Neural progenitor cell (in vitro differentiated cells): ENCODE results near the gene CST3. TPM values are rescaled to one million over a fixed set of nuclear protein-coding genes. Genes with fewer than 3 reads are reported as not detected.

Source experiments
- DNase-seq: peaks from one replicate; pipeline ENCODE4 v3.0.0-alpha.2; 2016; ENCODE audit warnings: low spot score
- H2AFZ ChIP-seq: fragments of 200-600 bp; sonication (generic); replicated peaks from 2 replicates; pipeline ENCODE4 v1.6.1; 2016; ENCODE audit warnings: antibody characterized with exemption
- H3F3A ChIP-seq: fragments of 200-600 bp; sonication (generic); 2 replicates; pipeline ENCODE4 v1.6.1; 2016; ENCODE audit warnings: antibody characterized with exemption, low read depth
- H3K27ac ChIP-seq: fragments of 200-600 bp; sonication (generic); 2 replicates; pipeline ENCODE4 v1.5.1; 2016; ENCODE audit warnings: mild to moderate bottlenecking
- H3K27me3 ChIP-seq: fragments of 200-600 bp; sonication (generic); 2 replicates; pipeline ENCODE4 v1.6.1; 2016; ENCODE audit warnings: mild to moderate bottlenecking, moderate library complexity
- H3K36me3 ChIP-seq: fragments of 200-600 bp; sonication (generic); 2 replicates; pipeline ENCODE4 v1.5.1; 2016
- H3K4me1 ChIP-seq: fragments of 200-600 bp; sonication (generic); 2 replicates; pipeline ENCODE4 v1.6.1; 2016; ENCODE audit warnings: mixed run types
- H3K4me2 ChIP-seq: fragments of 200-600 bp; sonication (generic); 2 replicates; pipeline ENCODE4 v1.6.1; 2016
- H3K4me3 ChIP-seq: fragments of 200-600 bp; sonication (generic); 2 replicates; pipeline ENCODE4 v1.5.1; 2016
- H3K79me2 ChIP-seq: fragments of 200-600 bp; sonication (generic); 2 replicates; pipeline ENCODE4 v1.6.1; 2016; ENCODE audit warnings: low read depth
- H3K9ac ChIP-seq: fragments of 200-600 bp; sonication (generic); 2 replicates; pipeline ENCODE4 v1.6.1; 2016
- H3K9me3 ChIP-seq: fragments of 200-600 bp; sonication (generic); 2 replicates; pipeline ENCODE4 v1.5.1; 2016; ENCODE audit warnings: low read depth
- H4K20me1 ChIP-seq: fragments of 200-600 bp; sonication (generic); 2 replicates; pipeline ENCODE4 v1.6.1; 2016; ENCODE audit warnings: low read depth
- H3K27ac Mint-ChIP-seq: 3 replicates; pipeline ENCODE4 v1.8.0; 2021; ENCODE audit warnings: mixed read lengths
- H3K27me3 Mint-ChIP-seq: 2 replicates; pipeline ENCODE4 v1.8.0; 2022; ENCODE audit warnings: low read depth, mild to moderate bottlenecking, inconsistent platforms, moderate library complexity, mixed read lengths; ENCODE audit not compliant: insufficient read depth
- H3K36me3 Mint-ChIP-seq: 3 replicates; pipeline ENCODE4 v1.8.0; 2021; ENCODE audit warnings: mixed read lengths
- H3K4me1 Mint-ChIP-seq: 3 replicates; pipeline ENCODE4 v1.8.0; 2021; ENCODE audit warnings: mixed read lengths
- H3K4me3 Mint-ChIP-seq: 3 replicates; pipeline ENCODE4 v1.8.0; 2021; ENCODE audit warnings: mild to moderate bottlenecking, moderate library complexity, mixed read lengths
- H3K9me3 Mint-ChIP-seq: 3 replicates; pipeline ENCODE4 v1.8.0; 2020; ENCODE audit warnings: mixed read lengths
- CTCF ChIP-seq: fragments of 200-600 bp; sonication (generic); IDR thresholded peaks from 2 replicates; pipeline ENCODE4 v1.5.1; 2017; ENCODE audit warnings: antibody characterized with exemption, mild to moderate bottlenecking
- EZH2 ChIP-seq: fragments of 200-600 bp; sonication (generic); IDR thresholded peaks from 2 replicates; pipeline ENCODE4 v1.6.1; 2017; ENCODE audit warnings: antibody characterized with exemption, mild to moderate bottlenecking, moderate library complexity
- EZH2phosphoT487 ChIP-seq: fragments of 200-600 bp; sonication (generic); IDR thresholded peaks from 2 replicates; pipeline ENCODE4 v1.6.1; 2017; ENCODE audit warnings: antibody characterized with exemption
- total RNA-seq: library from RNA; depleted of rRNA; stranded (reverse); fragments of >200 nt; gene quantifications from 2 replicates; pipeline ENCODE4 v1.2.3, GENCODE V29; 2015; ENCODE audit warnings: low replicate concordance

CST3 gene
- total RNA-seq, 1 donor from 2014 or later, result 20.8 TPM

GRCh38 chr20:23669866-23670265 lies 32.1 kb upstream of the CST3 start:
- no peak overlapping the region for H2AFZ ChIP-seq
- H4K20me1 ChIP-seq, result no peaks in the 10 kb centered on the region
- no peak overlapping the region for H3K4me3 Mint-ChIP-seq
- no peaks in the 10 kb centered on the region for H3K9me3 Mint-ChIP-seq
- no peak for TF ChIP-seq EZH2phosphoT487
- no peak for TF ChIP-seq EZH2
- no peak for TF ChIP-seq CTCF
- no peak overlapping the region for H3K4me2 ChIP-seq
- no peaks in the 10 kb centered on the region for H3K9me3 ChIP-seq
- H3K27ac Mint-ChIP-seq, result no peak overlapping the region
- no peaks in the 10 kb centered on the region for H3K36me3 ChIP-seq
- no peaks in the 10 kb centered on the region for H3K4me1 ChIP-seq
- no peaks in the 10 kb centered on the region for H3K36me3 Mint-ChIP-seq
- no peak overlapping the region for H3K9ac ChIP-seq
- H3K79me2 ChIP-seq, result no peaks in the 10 kb centered on the region
- H3K4me3 ChIP-seq, result no peak overlapping the region
- peaks cover 2% of the 10 kb centered on the region for H3K27me3 Mint-ChIP-seq
- no peaks in the 10 kb centered on the region for H3F3A ChIP-seq
- no peak for DNase-seq
- H3K27ac ChIP-seq, result no peak overlapping the region
- no peaks in the 10 kb centered on the region for H3K4me1 Mint-ChIP-seq
- H3K27me3 ChIP-seq, result no peaks in the 10 kb centered on the region

GRCh38 chr20:23669327-23669726 lies 31.6 kb upstream of the CST3 start:
- H3K9ac ChIP-seq, result no peak overlapping the region
- H3K79me2 ChIP-seq, result no peaks in the 10 kb centered on the region

GRCh38 chr20:23668477-23668951 lies 30.8 kb upstream of the CST3 start:
- Mint-ChIP-seq H3K36me3 (no peaks in the 10 kb centered on the region), H3K4me3 (no peak overlapping the region), H3K4me1 (peaks cover 3% of the 10 kb centered on the region), H3K27ac (no peak overlapping the region), H3K27me3 (peaks cover 2% of the 10 kb centered on the region), H3K9me3 (no peaks in the 10 kb centered on the region)
- H3K4me1 ChIP-seq, result no peaks in the 10 kb centered on the region
- no peak overlapping the region for H2AFZ ChIP-seq
- DNase-seq, result peak; percentile 72
- no peaks in the 10 kb centered on the region for H3K9me3 ChIP-seq
- H3K36me3 ChIP-seq, result no peaks in the 10 kb centered on the region
- no peak overlapping the region for H3K9ac ChIP-seq
- no peaks in the 10 kb centered on the region for H3K27me3 ChIP-seq
- H4K20me1 ChIP-seq, result no peaks in the 10 kb centered on the region
- H3K79me2 ChIP-seq, result no peaks in the 10 kb centered on the region
- no peak for TF ChIP-seq EZH2
- no peak for TF ChIP-seq EZH2phosphoT487
- peak; percentile 95 for TF ChIP-seq CTCF
- H3K4me3 ChIP-seq, result no peak overlapping the region
- H3K4me2 ChIP-seq, result no peak overlapping the region
- H3K27ac ChIP-seq, result no peak overlapping the region
- H3F3A ChIP-seq, result no peaks in the 10 kb centered on the region

More at GRCh38 chr20:23669327-23669726, 31.6 kb upstream of the CST3 start:
- H3K4me3 ChIP-seq, result no peak overlapping the region
- H3K4me2 ChIP-seq, result no peak overlapping the region
- H3K27ac ChIP-seq, result no peak overlapping the region
- no peaks in the 10 kb centered on the region for H3K36me3 ChIP-seq
- H3K27me3 ChIP-seq, result no peaks in the 10 kb centered on the region
- no peaks in the 10 kb centered on the region for H3K9me3 ChIP-seq
- no peak overlapping the region for H2AFZ ChIP-seq
- peaks cover under 1% of the 10 kb centered on the region for H3K4me1 Mint-ChIP-seq
- H3K27me3 Mint-ChIP-seq, result peaks cover 2% of the 10 kb centered on the region
- no peaks in the 10 kb centered on the region for H3K36me3 Mint-ChIP-seq
- TF ChIP-seq EZH2phosphoT487 (no peak), CTCF (no peak), EZH2 (no peak)
- no peak overlapping the region for H3K27ac Mint-ChIP-seq
- H3K4me3 Mint-ChIP-seq, result no peak overlapping the region
- DNase-seq, result no peak
- no peaks in the 10 kb centered on the region for H3K9me3 Mint-ChIP-seq
- H4K20me1 ChIP-seq, result no peaks in the 10 kb centered on the region
- H3F3A ChIP-seq, result no peaks in the 10 kb centered on the region
- H3K4me1 ChIP-seq, result no peaks in the 10 kb centered on the region
